CD4-positive, alpha-beta T cell (primary cell): ENCODE data around the gene LONP1. TPM values are rescaled to one million over a fixed set of nuclear protein-coding genes. Genes with fewer than 3 reads are reported as not detected.

Source experiments
- ATAC-seq: fragments of 200-7000 bp; cut with Tn5 transposase; one replicate; pipeline ENCODE4 v1.10.0; 2022; ENCODE audit warnings: mild to moderate bottlenecking; ENCODE audit not compliant: poor library complexity
- CTCF ChIA-PET: fragments of 350-600 bp; sonication (Branson Sonifier 250); formaldehyde crosslinking; loops from one replicate; lab custom pipeline; 2021; ENCODE audit warnings: antibody characterized with exemption, inconsistent platforms; lab: Charles Lee
- POLR2A ChIA-PET: fragments of 350-600 bp; sonication (Branson Sonifier 250); formaldehyde crosslinking; loops from one replicate; lab custom pipeline; 2021; ENCODE audit warnings: antibody characterized with exemption, inconsistent platforms; lab: Charles Lee
- DNase-seq, 14 experiments: peaks; one replicate each; pipeline ENCODE4 v3.0.0-alpha.2; 2013 to 2020; ENCODE audit warnings: mixed read lengths in 2 of 14
- H3K27ac ChIP-seq, 2 donors: one replicate each; pipeline versions ENCODE4 v1.5.1 to v1.7.0; 2013; ENCODE audit warnings: low read length in 2 of 2, low read depth in 1 of 2, mild to moderate bottlenecking in 1 of 2
- H3K27me3 ChIP-seq, 2 experiments: 1 replicate in 1 of 2; 2 replicates in 1 of 2; pipeline versions ENCODE4 v1.6.1 to v1.7.0; 2013; ENCODE audit warnings: low read length in 2 of 2, control low read depth in 1 of 2, mild to moderate bottlenecking in 1 of 2, moderate library complexity in 1 of 2; ENCODE audit not compliant: insufficient read depth in 2 of 2, control insufficient read depth in 1 of 2
- H3K36me3 ChIP-seq: one replicate; pipeline ENCODE4 v1.6.1; 2013; ENCODE audit warnings: low read length, control low read depth; ENCODE audit not compliant: insufficient read depth
- H3K4me1 ChIP-seq: one replicate; pipeline ENCODE4 v1.6.1; 2013; ENCODE audit warnings: low read length, control low read depth; ENCODE audit not compliant: insufficient read depth
- H3K4me3 ChIP-seq: one replicate; pipeline ENCODE4 v1.5.1; 2013; ENCODE audit warnings: mild to moderate bottlenecking, low read length, moderate library complexity
- H3K9me3 ChIP-seq, 2 experiments: 1 replicate in 1 of 2; 2 replicates in 1 of 2; pipeline versions ENCODE4 v1.6.1 to v1.7.0; 2013; ENCODE audit warnings: low read length in 2 of 2, mild to moderate bottlenecking in 2 of 2, control low read depth in 1 of 2, moderate library complexity in 1 of 2; ENCODE audit not compliant: control insufficient read depth in 1 of 2, insufficient read depth in 1 of 2
- H3K27ac Mint-ChIP-seq: one replicate; pipeline ENCODE4 v1.8.0; 2020; ENCODE audit warnings: mixed read lengths
- H3K27me3 Mint-ChIP-seq: one replicate; pipeline ENCODE4 v1.8.0; 2021; ENCODE audit warnings: mixed read lengths
- H3K36me3 Mint-ChIP-seq: one replicate; pipeline ENCODE4 v1.8.0; 2021; ENCODE audit warnings: low read depth, mixed read lengths
- H3K4me1 Mint-ChIP-seq: one replicate; pipeline ENCODE4 v1.8.0; 2021; ENCODE audit warnings: low read depth, mixed read lengths
- H3K4me3 Mint-ChIP-seq: one replicate; pipeline ENCODE4 v1.8.0; 2020; ENCODE audit warnings: mild to moderate bottlenecking, mixed read lengths
- H3K9me3 Mint-ChIP-seq: one replicate; pipeline ENCODE4 v1.8.0; 2020; ENCODE audit warnings: mixed read lengths
- CTCF ChIP-seq: fragments of 200-600 bp; IDR thresholded peaks from one replicate; pipeline ENCODE4 v1.8.0; 2022; ENCODE audit warnings: antibody characterized with exemption, mild to moderate bottlenecking
- intact Hi-C, 2 experiments: fragments of 100-400 bp; cut with DNase I in 1 of 2; cut with micrococcal nuclease in 1 of 2; formaldehyde crosslinking; loops; one replicate each; pipeline versions ENCODE4 v1.15.1 to v1.9.0; 2023 to 2025; cut with DNase I, micrococcal nuclease
- total RNA-seq, 174 experiments: library from RNA in 2 of 174; stranded (reverse) in 2 of 174; gene quantifications; one replicate each; pipeline ENCODE4 v1.2.3 and lab custom pipeline; 2021 to 2026

The LONP1 gene
- total RNA-seq, 2 experiments from 2014 or later = 88.7 to 91.0 TPM

- no peaks in the 10 kb centered on the region for H3K27me3 Mint-ChIP-seq
Measured at GRCh38 chr19:5719274-5719960, 529 bp downstream of the LONP1 start.

GRCh38 chr19:5718579-5719273 is 1.2 kb downstream of the LONP1 start:
- peaks cover 27% of the 10 kb centered on the region for H3K36me3 Mint-ChIP-seq
- peak in 2 of 14 experiments; percentile 36 to 51 for DNase-seq
- H3K27ac Mint-ChIP-seq = peak overlapping the region; percentile 96
- H3K4me3 ChIP-seq = peak overlapping the region; percentile 69
- H3K36me3 ChIP-seq = peaks cover 19% of the 10 kb centered on the region
- POLR2A ChIA-PET = interaction anchor here (1.0 to 2.2 kb wide), 4 partner anchors 27 to 32 kb away, joined by 4 to 29 read pairs (median 14); partner anchors contain the start of gene RPL36
- H3K4me1 ChIP-seq = peaks cover 34% of the 10 kb centered on the region
- intact Hi-C loops = no loop called here
- CTCF ChIA-PET = interaction anchor here (1.3 to 3.4 kb wide), 3 partner anchors 29 to 85 kb away, joined by 6 to 13 read pairs (median 6); partner anchors contain the start of genes NRTN and RPL36
- ATAC-seq = no peak
- H3K9me3 Mint-ChIP-seq = no peaks in the 10 kb centered on the region
- peak overlapping the region; percentile 82 to 88 for H3K27ac ChIP-seq
- no peaks in the 10 kb centered on the region for H3K27me3 Mint-ChIP-seq
- peaks cover 26% of the 10 kb centered on the region for H3K4me1 Mint-ChIP-seq
- H3K4me3 Mint-ChIP-seq = peak overlapping the region; percentile 94
- TF ChIP-seq CTCF = no peak
- no peaks in the 10 kb centered on the region for H3K27me3 ChIP-seq
- H3K9me3 ChIP-seq = no peaks in the 10 kb centered on the region

More at GRCh38 chr19:5719274-5719960, 529 bp downstream of the LONP1 start:
- intact Hi-C loops = no loop called here
- no peak for TF ChIP-seq CTCF
- peaks cover 34% of the 10 kb centered on the region for H3K4me1 ChIP-seq
- Mint-ChIP-seq H3K27ac (peak overlapping the region; percentile 96), H3K4me1 (peaks cover 26% of the 10 kb centered on the region), H3K36me3 (peaks cover 21% of the 10 kb centered on the region), H3K4me3 (peak overlapping the region; percentile 94), H3K9me3 (no peaks in the 10 kb centered on the region)
- H3K4me3 ChIP-seq = peak overlapping the region; percentile 69
- peaks cover 14% of the 10 kb centered on the region for H3K36me3 ChIP-seq
- no peaks in the 10 kb centered on the region for H3K27me3 ChIP-seq
- ATAC-seq (no peak), DNase-seq (peak in 6 of 14 experiments; percentile 8 to 68 (median 16))
- CTCF ChIA-PET = interaction anchor here (1.3 to 3.4 kb wide), 6 partner anchors 29 to 928 kb away, joined by 6 to 20 read pairs (median 6); partner anchors contain the start of genes FEM1A, NRTN, RPL36 and SAFB
- no peaks in the 10 kb centered on the region for H3K9me3 ChIP-seq
- H3K27ac ChIP-seq = peak overlapping the region; percentile 82 to 88
- POLR2A ChIA-PET = interaction anchor here (0.9 to 2.2 kb wide), 22 partner anchors 20 to 1957 kb away, joined by 3 to 37 read pairs (median 5); partner anchors contain the start of genes CHAF1A, CLPP, DPP9 and DUS3L

- Histone ChIP-seq H3K36me3 (peaks cover 25% of the 10 kb centered on the region), H3K27ac (no peak overlapping the region), H3K27me3 (no peaks in the 10 kb centered on the region), H3K4me3 (no peak overlapping the region), H3K4me1 (peaks cover 34% of the 10 kb centered on the region), H3K9me3 (no peaks in the 10 kb centered on the region)
- peak overlapping the region; percentile 94 for H3K4me3 Mint-ChIP-seq
- ChIA-PET CTCF (interaction anchor here (1.3 kb wide), 1 partner anchor 28 kb away, joined by 6 read pairs; the partner anchor contains the start of gene RPL36), POLR2A (interaction anchor here (1.0 to 2.2 kb wide), 3 partner anchors 26 to 28 kb away, joined by 4 to 25 read pairs (median 4); partner anchors contain the start of gene RPL36)
- ATAC-seq = no peak
- H3K27me3 Mint-ChIP-seq = no peaks in the 10 kb centered on the region
- H3K4me1 Mint-ChIP-seq = peaks cover 26% of the 10 kb centered on the region
- intact Hi-C loops = no loop called here
- H3K27ac Mint-ChIP-seq = peak overlapping the region; percentile 96
- no peaks in the 10 kb centered on the region for H3K9me3 Mint-ChIP-seq
- DNase-seq = no peak
- TF ChIP-seq CTCF = no peak
- peaks cover 33% of the 10 kb centered on the region for H3K36me3 Mint-ChIP-seq
Measured at GRCh38 chr19:5718037-5718578, 1.8 kb downstream of the LONP1 start.
